ENCODE data around the gene FRMD4A.
"Not testable (repeated sequence)": the region's sequence is repeated elsewhere in the genome, so short reads cannot be mapped to it uniquely, and the experiment has no call there.

FRMD4A gene

DNA sequence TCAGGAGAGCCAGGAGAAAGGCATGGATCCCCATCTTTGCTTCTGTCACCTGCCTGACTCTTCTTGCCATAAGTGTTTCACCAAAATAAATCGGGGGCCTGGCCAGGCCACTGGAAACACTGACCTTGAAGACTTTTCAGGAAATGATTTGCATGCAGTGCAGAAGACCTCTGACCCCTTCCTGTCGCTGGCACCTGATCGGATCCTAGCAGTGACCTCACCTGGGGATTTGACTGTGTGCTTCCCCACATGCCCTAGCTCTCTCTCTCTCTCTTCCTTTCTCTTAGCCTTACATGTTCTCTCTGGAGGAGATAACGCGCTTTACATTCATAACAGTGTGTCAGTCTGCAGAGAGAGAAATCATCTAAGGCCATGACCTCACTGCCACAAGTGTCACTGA lies 500.9 kb downstream of the FRMD4A start:
- no peak for DNase-seq

DNA sequence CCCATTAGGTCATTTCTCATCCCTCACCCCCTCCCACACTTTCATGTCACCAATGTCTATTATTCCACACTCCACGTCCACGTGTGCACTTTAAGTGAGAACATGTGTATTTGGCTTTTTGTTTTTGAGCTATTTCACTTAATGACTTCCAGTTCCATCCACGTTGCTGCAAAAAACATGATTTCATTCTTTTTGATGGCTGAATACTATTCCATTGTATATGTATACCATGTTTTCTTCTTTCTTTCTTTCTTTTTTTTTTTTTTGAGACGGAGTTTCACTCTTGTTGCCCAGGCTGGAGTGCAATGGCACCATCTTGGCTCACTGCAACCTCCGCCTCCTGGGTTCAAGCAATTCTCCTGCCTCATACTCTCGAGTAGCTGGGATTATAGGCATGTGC lies 502.4 kb downstream of the FRMD4A start:
- not testable (repeated sequence) for DNase-seq

DNA sequence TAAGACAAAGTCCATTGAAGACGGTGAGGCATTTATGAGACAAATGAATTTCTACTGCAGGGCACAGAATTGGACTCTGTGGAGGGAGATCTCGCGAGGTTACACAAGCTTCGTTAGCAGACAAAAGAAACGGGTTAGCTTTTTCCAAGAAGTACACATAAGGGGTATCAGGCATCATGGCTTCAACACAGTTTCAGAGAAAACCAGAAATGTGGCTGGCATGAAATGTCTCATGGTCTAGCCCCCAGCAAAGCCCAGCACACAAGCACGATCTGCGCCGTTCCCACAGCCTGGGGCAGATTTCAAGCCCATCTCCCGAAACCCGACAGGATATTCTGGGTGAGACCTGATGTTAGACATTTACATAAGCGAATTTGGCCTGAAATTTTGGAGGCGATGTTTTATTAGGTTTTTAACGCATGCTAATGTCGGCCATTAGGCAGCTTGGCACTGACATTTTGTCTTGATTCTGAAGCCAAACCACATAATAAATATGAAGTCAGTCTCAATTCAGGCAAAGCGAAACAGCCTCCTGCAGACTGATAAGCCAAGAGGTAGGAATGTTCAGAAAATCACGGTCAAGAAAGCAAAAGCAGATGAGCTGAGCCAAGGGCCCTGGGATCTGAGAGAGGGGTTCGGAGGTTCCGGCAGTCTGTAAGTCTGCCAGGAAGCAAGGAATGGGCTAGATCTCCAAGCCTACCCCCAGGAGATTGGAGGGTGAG lies 503.5 kb downstream of the FRMD4A start:
- no peak for DNase-seq

DNA sequence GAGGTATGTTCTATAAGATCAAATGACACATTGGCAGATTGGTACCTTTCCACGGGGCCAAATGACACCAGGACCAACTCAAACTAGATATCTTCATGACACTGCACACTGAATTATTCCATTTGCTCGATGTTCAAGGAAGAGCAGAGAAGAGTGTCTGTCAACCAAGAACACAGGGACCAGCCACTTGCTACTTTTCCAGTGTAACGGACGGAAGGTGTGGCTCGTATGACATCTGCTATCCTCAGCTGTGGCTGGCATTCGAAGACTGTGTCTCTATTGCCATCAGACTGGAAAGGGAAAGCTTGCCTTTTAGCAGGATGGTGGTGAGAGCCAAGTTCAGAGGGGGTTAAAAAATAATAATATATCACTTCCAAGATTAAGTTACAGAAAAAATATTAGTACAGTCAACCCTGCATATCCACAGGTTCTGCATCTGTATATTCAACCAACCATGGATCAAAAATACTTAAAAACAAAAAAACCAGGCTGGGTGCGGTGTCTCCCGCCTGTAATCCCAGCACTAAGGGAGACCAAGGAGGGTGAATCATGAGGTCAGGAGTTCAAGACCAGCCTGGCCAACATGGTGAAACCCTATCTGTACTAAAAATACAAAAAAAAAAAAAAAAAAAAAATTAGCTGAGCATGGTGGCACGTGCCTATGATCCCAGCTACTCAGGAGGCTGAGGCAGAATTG lies 506.9 kb downstream of the FRMD4A start:
- no peak for DNase-seq

DNA sequence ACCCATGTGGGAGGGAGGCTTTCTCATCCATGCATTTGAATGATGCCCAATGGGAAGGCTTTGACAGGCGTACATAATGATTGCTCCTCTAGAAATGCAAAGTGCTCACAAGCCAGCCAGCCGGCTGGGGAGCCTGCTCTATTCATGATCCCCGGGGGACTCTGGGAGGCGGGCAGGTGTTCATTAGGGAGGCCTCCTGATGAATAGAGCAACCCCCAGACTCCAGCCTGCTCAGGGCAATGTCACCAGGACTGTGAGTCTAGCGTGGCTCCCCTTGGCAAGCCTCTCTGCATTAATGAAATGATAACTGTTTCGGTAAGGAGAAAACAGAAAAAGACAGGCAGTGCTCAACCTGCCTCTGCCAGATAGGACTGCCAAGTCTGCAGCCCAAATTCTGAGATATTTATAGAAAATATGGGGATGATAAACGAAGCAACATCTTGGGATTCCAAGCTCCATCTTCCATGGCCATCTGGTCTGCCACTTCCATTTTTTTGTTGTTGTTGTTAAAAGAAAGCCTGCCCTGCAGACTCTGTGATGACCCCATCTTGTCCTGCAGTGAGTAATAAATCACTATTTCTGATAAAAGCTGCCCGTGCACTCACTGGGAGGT lies 507.5 kb downstream of the FRMD4A start:
- no peak for DNase-seq

DNA sequence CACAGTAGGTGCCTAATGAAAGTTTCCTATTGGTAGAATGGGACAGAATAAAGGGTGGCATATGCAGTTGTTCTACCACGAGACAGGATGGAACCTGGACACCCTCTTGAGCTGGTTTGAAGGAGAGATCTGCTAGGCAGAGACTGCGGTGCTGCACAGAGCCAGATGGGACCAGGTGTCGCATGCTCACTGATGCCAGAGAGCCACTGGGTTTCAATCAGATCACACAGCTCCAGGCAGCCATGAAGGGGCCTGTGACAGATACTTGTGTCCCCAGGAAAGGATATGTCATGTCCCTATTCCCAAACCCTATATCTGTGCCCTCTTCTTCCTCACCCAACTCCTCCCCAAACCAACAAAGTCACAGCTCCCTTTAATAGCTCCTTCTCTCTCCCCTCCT lies 508.2 kb downstream of the FRMD4A start:
- DNase-seq: no peak

DNA sequence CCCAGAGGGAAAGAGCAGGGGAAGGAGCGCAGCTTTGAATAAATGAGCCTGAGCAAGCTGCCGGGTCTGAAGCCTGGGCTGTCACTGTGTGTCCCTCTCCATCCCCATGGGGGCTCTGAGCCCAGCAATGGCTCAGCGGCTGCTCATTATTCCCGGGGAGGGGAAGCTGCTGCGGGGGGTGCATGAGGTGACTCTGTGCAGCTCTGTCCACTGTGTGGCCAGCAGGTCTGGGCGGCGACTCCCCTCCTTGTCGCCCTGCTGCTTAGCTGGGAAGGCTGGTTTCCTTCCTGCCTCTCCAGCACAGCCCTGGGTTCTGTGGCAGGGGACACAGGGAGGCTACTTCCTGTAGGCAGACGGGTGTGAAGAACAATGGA lies 509.8 kb downstream of the FRMD4A start:
- no peak for DNase-seq

DNA sequence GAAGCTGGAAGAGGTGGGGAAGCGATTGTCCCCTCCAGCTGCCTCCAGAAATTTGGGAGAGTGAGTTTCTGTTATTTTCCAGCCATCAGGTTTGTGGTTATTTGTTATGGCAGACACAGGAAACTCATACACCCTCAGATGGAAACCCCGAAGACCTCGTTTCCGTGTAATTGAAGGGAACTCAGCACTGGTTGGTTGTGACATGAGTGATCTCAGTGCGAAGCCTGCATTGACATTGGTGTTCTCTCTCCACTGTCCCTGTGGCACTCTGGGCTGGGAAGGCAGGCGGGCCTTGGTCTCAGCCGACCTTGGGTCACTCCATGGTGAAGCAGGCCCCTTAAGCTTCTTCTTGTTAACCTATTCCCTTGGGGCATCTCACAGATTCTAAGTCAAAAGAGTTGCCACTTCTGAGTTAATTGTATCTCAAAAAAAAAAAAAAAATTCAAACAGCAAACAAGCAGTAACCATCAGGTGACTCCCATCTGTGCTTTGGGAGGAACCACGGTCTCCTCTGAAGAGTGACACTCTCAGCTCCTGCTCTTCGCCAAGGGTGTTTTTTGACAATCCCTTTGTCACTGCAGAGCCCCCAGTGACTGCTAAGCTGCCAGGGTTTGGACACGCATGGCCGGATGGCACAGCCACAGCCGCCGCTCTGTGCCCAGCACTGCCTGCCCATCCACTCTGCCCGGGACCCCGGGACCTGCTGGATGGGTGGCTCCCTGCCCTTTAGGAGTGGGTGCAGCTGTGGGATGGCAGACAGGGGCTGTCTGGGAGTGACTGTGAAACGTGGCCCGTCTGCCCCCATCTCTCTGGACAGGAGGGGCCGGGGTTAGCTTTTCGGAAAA lies 510.4 kb downstream of the FRMD4A start:
- DNase-seq: no peak

DNA sequence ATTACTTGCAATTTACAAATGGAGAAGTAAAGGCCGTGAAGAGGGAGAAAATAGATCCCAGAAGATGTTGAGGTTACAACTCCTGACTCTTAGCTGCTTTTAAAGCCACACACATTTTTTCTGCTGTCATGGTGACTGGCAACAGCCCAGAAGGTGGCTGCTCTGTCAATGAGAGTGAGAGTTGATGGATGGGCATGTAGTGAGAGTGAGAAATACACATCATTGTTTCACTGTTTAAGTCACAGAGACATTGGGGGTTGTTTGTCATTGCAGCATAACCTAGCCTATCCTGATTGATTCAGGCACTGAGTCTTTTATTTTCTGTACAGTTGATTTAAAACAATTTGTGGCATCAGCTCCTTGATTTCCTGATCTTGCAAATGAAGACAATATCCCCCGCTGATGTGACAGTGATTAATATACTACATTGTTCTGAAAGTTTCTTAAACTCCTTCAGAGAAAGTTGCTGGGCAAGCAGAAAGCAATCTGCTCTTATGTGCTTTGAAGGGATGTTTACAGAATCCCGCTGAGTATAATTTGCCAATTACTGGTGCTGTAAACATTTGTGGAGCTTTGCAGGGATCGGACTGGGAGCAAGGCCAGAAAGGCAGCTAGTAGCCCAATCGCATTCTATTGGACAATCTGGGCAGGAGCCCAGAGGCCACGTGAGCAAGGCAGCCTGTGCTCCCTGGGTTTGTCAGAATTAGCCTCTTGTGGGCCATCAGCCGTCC lies 514.4 kb downstream of the FRMD4A start:
- no peak for DNase-seq

DNA sequence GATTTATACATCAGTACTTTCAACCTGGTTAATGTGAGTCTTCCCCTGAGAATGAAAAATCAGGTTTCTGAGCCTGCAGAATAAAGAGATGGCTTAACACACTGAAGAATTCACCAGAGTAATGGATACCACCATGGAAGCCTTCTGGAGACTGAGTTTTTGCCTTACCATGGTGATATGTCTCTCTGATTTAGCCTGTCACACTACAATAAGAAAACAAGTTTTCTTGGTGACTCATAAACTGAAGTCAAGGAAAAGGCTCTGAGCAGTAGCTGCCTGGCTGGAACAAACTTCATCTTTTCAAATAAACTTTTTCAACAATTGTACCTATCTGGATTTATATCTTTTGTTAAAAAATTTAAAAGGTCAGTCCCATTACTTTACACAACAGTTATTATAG lies 515.0 kb downstream of the FRMD4A start:
- DNase-seq: no peak

DNA sequence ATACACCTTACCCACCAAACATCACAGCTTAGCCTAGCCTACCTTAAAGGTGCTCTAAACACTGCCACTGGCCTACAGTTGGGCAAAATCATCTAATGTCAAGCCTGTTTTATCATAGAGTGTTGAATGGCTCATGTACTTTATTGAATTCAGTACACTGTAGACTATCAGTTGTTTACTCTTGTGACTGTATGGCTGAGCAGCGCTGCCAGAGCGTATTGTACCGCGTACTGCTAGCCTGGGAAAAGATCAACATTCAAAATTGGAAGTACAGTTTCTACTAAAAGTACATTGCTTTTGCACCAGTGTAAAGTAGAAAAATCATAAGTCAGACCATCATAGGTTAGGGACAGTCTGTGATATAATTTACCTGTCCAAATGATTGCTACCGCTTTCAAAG lies 517.2 kb downstream of the FRMD4A start:
- no peak for DNase-seq

DNA sequence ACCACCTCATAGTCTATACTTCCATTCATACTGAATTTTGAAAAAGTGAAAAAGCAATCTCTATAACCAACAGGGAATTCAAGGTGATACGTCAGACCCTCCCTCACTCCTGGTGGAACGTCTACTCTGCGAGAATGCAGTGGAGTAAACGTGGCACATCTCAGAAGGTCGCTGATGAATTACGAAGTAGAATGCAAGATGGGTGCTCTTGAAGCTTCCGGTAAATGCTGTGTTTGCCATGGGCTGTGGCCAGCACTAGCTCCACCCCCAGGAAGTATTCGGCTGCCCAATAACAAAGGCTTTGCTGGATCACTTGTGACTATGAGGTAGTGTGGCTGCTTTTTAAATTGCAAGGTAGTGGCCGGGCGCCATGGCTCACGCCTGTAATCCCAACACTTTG lies 517.9 kb downstream of the FRMD4A start:
- no peak for DNase-seq

DNA sequence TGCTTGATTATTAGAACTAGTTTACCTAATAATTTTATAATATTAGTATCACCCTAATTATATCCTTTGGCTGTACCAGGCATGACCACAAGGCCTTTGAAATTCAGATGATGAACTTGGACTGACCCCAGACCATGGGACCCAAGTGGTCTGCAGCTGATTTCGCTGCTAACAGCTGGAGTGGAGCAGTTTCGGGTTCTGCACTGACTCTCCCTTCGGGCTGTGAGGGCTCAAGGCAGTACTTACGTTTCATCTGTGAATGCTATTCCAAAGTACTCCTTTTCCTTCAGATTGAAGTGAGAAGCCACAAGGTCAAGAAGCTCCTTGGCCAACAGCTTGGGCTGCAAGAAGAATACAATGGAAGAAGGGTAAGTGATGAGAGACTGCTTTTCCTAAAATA lies 520.2 kb downstream of the FRMD4A start:
- no peak for DNase-seq

DNA sequence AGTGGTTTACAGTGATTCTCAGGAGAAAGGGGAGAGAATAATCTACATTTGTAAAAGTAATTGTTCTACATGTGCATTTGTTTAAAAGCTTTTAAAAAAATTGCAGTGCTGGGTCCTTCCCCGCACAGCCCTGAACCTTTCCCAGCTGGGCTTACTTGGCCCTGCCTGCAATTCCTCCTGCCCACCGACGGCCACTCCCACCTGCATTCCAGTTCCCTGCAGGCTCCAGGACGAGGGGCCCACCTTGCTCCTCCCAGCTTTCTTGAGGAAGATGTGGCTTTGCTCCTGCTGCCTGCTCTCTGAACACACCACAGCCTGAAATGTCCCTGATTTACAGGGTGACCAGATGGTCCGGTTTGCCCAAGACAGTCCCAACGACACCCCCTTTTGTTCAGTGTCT lies 521.3 kb downstream of the FRMD4A start:
- no peak for DNase-seq

DNA sequence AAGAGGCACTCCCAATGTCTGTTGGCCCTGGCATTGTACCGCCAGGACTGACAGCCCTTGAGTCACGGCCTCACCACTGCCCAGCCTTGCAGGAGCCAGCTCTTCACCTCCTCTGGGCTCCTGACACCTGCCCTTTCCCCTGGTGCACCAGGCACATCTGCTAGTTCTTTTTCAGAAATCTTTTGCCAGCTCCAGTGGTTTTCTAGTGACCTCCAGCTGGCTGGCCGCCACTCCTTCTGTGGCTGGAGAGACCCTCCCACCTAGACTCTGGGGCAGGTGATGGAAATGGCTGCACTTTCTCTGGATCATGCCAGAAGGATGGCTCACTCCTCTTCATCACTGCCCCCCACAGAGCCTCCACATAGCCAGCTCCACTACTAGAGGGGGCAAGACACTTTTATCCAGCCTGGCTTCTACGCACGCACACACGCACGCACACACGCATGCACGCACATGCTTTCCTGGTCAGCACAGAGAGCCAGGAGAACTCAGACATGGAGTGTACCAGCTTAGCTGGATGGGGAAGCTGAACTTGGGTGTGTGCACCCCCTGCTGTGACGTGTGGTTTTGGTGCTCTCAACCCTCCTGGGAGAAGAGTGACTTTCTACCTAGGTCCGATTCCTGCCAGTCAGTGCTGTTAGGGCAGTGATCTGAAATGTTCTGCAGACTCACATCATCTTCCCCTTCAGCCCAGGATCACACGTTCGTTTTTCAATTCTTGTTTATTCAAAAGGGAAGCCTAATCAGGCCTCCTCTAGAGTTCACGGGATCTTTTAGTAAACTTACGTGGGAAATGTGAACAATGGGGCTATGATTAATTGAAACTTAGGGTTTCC lies 522.0 kb downstream of the FRMD4A start:
- no peak for DNase-seq

DNA sequence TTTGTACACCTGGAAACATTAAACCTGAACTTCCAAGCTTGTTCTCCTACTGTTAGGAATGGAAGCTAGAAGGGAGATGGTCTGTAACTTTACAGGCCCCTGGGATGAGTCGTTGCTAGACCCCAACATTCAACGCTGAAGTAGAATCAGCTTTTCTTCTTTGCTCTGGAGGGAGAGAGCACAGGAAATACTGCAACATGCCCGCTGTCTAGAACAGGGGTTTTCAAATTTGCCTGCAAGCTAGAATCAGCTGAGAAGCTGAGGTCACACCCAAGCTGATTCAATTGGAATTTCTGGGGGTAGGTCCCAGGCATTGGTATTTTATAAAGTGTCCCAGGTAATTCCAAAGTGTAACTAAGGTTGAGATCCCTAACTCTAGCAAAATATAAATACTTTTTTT lies 524.3 kb downstream of the FRMD4A start:
- DNase-seq: no peak

DNA sequence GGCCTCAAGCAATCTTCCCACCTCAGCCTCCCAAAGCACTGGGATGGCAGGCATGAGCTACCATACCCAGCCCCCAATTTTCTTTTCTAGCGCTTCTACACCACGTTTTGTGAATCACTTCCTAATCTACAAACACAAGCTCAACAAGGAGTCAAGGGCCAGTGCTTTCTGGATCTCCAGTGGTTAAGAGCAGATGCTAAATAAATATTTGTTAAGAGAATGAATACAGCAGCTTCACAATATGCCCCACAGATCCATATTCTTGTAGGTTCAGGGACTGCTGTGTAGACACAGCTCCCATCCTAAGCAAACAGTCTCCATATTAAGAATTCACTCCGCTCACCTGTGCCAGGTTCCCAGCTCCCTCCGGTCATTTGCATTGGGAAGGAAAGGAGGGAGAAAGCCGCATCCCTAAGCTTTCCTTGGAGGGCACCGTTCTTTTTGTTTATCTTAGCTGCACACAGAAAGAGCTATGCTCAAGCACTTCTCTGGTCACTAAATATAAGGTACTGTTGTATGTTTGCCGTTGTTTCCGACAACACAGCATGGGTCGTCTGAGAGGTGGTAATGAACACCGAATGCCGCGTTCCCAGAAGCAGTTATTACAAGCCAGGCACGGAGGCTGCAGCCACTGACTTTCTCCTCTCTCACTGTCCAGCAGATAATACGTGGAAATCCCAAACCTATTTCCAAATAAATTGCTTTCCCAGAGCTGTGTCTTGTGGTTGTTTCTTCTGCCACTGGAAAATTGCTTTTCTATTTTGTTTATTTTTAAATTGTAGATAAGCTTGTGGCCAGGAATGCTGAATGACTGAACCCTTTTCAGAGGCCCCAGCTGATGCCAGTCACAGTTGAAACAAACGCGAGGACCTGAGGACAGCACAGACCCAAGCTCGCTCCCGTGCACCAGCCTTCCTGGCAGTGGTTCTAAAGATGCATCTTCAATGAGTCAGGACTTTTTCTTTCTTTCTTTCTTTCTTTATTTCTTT lies 526.9 kb downstream of the FRMD4A start:
- DNase-seq: no peak

DNA sequence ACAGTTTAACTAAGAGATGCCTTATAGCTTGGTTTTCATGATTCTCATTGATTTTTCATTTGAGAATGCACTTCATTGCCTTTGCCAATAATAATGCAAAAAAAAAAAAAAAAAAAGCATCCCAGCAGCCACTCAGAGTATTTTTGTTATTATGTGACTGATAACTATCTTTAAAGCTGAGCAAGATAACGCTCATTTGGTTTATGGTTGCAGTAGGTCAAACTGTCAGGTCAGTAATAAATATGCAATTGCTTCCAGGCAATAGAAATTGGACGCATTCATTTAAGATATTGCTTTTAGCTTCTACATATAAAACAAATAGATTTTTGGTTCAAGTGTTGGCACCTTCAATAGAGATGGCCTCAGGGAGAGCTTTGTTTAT lies 528.8 kb downstream of the FRMD4A start:
- no peak for DNase-seq

DNA sequence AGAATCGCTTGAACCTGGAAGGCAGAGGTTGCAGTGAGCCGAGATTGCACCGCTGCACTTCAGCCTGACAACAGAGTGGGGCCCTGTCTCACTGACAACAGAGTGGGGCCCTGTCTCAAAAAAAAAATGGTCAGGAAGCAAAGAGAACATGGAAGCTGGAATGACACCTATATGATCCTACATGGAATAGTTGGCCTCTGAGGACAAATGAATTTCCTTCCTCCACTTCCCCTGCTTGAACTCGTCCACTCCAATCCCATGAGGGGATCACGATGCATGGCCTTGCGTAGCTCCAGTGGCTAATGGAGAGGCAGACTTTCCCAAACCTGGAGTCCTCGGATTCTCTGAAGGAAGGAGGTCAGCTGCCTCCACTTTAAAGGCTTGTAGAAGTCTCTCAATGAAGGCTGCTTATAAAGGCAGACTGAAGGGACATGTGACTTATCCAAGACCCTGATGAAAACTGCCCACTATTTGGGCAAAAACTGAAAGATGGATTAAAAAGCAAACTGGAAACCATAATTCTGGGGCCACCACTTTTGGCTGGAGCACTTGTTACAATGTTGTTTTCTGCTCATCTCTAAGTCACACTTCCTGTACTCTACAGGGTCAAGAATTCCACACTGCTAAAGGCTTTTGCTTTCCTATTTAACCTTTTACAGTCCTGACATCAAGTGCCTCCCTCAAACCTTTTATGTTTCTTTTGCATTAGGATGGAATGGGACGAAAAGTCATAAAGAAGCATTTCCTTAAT lies 529.4 kb downstream of the FRMD4A start:
- DNase-seq: no peak

DNA sequence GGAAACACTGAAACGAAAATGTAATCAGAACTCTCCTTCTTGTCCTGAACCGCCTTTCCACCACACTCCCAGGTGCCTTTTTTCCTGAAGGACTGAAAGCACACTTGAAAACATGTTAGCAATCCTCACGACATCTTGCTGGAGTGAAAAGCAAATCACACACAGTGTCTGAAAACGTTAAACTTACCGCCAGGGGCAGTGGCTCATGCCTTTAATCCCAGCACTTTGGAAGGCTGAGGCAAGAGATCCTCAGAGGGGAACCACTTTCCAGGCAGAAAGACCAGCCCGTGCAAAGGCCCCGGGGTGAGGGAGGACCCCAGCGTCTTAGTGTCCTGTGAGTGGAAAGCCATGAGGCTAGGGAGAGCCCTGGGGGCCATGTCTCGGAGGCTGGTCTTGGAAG lies 533.6 kb downstream of the FRMD4A start:
- DNase-seq: no peak
